GM12875 (cell line): ENCODE data around the gene STK11.
A peak's percentile ranks its signal among the peaks of the same experiment; 100 is the strongest.
"Not testable (repeated sequence)": the region's sequence is repeated elsewhere in the genome, so short reads cannot be mapped to it uniquely, and the experiment has no call there.

Experiments
- H3K4me3 ChIP-seq: one replicate; pipeline ENCODE4 v1.5.1; 2011; ENCODE audit warnings: low read depth, low read length, control low read depth
- CTCF ChIP-seq: IDR thresholded peaks from 2 replicates; pipeline ENCODE4 v1.5.1; 2011; ENCODE audit warnings: low read depth, mild to moderate bottlenecking, control low read depth, inconsistent platforms, low read length, moderate library complexity, borderline replicate concordance; ENCODE audit not compliant: insufficient read depth

STK11 gene

DNA sequence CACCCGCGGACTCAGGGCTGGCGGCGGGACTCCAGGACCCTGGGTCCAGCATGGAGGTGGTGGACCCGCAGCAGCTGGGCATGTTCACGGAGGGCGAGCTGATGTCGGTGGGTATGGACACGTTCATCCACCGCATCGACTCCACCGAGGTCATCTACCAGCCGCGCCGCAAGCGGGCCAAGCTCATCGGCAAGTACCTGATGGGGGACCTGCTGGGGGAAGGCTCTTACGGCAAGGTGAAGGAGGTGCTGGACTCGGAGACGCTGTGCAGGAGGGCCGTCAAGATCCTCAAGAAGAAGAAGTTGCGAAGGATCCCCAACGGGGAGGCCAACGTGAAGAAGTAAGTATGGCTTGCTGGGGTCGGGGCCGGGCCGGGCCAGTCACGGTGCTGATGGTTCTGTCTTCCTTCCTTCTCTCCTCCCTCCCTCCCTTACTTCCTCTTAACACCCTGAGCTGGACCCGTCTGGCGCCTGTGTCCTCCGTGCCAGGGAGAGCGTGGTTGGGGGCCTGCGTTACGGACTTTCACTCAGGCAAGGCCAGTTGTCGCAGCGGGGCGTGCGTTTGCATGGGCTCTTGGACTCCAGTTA is 1.4 kb downstream of the STK11 start:
- peak overlapping the region; percentile 92 for H3K4me3 ChIP-seq
- no peak for TF ChIP-seq CTCF

DNA sequence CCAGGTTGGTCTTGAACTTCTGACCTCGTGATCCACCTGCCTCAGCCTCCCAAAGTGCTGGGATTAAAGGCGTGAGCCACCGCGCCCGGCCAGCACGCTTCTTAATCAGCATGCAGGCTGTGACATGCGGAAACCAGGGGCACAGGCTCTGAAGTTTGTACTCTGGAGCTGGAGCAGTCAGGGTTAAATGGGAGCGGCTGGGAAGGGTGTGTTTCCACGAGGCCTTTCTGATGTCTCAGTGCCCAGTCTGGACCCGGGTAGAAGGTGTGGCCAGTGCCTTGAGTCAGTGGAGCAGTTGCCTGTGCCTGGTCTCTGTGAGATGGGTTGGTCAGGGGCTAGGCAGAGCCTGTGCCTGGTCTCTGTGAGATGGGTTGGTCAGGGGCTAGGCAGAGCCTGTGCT is 3.3 kb downstream of the STK11 start:
- H3K4me3 ChIP-seq, result not testable (repeated sequence)

GRCh38 chr19:1210227-1210538 is 4.6 kb downstream of the STK11 start:
- TF ChIP-seq CTCF, result no peak
- no peak overlapping the region for H3K4me3 ChIP-seq

GRCh38 chr19:1211494-1212234 is 6.1 kb downstream of the STK11 start:
- H3K4me3 ChIP-seq, result no peak overlapping the region
- TF ChIP-seq CTCF, result no peak

DNA sequence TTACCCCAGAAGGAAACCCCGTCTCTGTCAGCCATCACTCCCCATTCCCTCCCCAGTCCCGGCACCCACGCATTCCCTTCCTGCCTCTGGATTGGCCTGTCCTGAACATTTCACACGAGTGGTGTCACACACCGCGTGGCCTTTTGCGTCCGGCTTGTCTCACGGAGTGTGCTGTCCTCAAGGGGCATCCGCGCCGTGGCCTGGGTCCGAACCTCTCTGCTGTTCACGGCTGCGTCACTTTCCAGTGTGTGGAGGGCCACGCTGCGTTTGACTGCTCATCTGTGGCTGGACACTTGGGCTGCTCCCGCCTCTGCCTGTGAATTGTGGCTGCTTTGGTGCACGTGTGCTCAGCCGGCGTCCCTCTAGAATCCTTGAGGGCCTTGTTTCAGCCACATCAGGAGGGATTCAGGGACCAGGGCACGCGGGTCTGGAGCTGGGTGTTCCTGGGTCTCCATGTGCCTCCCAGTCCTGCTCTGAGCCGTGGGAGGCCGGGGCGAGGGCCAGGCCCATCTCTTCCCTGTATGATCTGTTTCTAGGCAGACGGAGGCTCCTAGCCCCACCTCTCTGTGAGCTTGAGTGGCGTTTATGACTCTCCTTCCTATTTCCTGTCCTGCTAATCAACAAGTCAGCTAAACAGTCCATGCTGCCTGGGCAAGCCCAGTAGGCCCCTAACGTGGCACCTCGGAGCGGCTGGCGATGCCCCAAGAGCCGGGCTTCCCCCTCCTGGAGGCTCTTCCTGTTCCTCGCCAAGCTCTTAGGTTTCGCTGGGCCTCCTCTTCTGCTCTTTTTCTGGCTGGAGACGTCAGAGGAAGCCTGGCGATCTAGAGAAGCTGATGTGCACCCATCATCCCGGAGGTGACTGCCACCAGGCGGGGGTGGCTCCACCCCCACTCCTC is 8.1 kb downstream of the STK11 start:
- peak overlapping the region; percentile 10 for H3K4me3 ChIP-seq
- no peak for TF ChIP-seq CTCF

GRCh38 chr19:1214299-1214861 is 8.8 kb downstream of the STK11 start:
- H3K4me3 ChIP-seq, result peak overlapping the region; percentile 10
- no peak for TF ChIP-seq CTCF

- no peak overlapping the region for H3K4me3 ChIP-seq
- no peak for TF ChIP-seq CTCF
Measured at GRCh38 chr19:1214862-1215731, 9.5 kb downstream of the STK11 start.
